Nephron progenitor cell (in vitro differentiated cells): ENCODE measurements around the gene SH3YL1.

Experiments
- DNase-seq: peaks from one replicate; pipeline ENCODE4 v3.0.0; 2021
- H3K27ac Mint-ChIP-seq: 2 replicates; pipeline ENCODE4 v1.8.0; 2021; ENCODE audit warnings: mild to moderate bottlenecking, moderate library complexity, mixed read lengths
- H3K27me3 Mint-ChIP-seq: 2 replicates; pipeline ENCODE4 v1.8.0; 2021; ENCODE audit warnings: mild to moderate bottlenecking, low read depth, mixed read lengths; ENCODE audit not compliant: poor library complexity
- H3K36me3 Mint-ChIP-seq: 2 replicates; pipeline ENCODE4 v1.8.0; 2021; ENCODE audit warnings: low read depth, mixed read lengths
- H3K4me1 Mint-ChIP-seq: 2 replicates; pipeline ENCODE4 v1.8.0; 2021; ENCODE audit warnings: mixed read lengths
- H3K4me3 Mint-ChIP-seq: 2 replicates; pipeline ENCODE4 v1.8.0; 2021; ENCODE audit warnings: mild to moderate bottlenecking, moderate library complexity, mixed read lengths
- H3K9me3 Mint-ChIP-seq: 2 replicates; pipeline ENCODE4 v1.8.0; 2021; ENCODE audit warnings: mild to moderate bottlenecking, moderate library complexity, mixed read lengths
- CTCF ChIP-seq: fragments of 200-600 bp; sonication (generic); IDR thresholded peaks from 2 replicates; pipeline ENCODE4 v1.5.0; 2021; ENCODE audit warnings: antibody characterized with exemption

The SH3YL1 gene

DNA sequence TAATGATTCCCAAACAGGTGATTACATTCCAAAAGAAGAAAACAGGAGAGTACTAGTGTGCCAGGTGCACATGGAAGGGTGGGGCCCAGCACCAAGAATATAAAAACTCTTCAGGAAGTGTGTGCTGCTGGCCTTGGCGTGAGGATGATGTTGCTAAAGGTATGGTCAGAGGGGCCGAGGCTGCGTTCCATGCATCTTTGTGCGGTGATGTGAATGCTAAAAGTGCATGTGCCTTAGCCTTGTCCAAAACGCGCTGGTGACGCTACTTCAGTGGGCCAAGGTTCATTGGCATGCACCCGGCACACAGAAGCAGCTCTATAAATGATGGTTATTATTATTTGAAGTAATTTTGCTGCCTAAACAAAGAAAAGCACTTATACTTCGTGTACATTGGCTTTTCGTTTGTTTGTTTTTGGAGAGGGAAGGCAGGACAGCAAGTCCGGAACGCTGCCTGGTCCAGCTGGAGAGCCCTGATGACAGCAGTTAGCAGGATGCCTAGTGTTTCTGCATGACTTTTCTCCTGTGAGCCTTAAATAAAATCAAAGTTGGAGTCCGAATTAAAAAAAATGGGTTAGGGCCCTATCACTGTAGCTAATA is 21.2 kb upstream of the SH3YL1 start:
- Mint-ChIP-seq H3K9me3 (no peaks in the 10 kb centered on the region), H3K36me3 (peaks cover 12% of the 10 kb centered on the region), H3K27me3 (peaks cover 53% of the 10 kb centered on the region), H3K27ac (no peak overlapping the region), H3K4me3 (no peak overlapping the region), H3K4me1 (peaks cover 11% of the 10 kb centered on the region)
- TF ChIP-seq CTCF: no peak
- no peak for DNase-seq

GRCh38 chr2:283996-284794 is 20.4 kb upstream of the SH3YL1 start:
- Mint-ChIP-seq H3K9me3 (no peaks in the 10 kb centered on the region), H3K4me3 (no peak overlapping the region), H3K4me1 (peaks cover 11% of the 10 kb centered on the region), H3K27ac (no peak overlapping the region), H3K27me3 (peaks cover 45% of the 10 kb centered on the region), H3K36me3 (peaks cover 18% of the 10 kb centered on the region)
- no peak for TF ChIP-seq CTCF
- DNase-seq: no peak

GRCh38 chr2:282371-283263 is 18.8 kb upstream of the SH3YL1 start:
- peaks cover 37% of the 10 kb centered on the region for H3K27me3 Mint-ChIP-seq
- no peaks in the 10 kb centered on the region for H3K9me3 Mint-ChIP-seq
- TF ChIP-seq CTCF: no peak
- peaks cover 11% of the 10 kb centered on the region for H3K4me1 Mint-ChIP-seq
- no peak overlapping the region for H3K4me3 Mint-ChIP-seq
- peaks cover 29% of the 10 kb centered on the region for H3K36me3 Mint-ChIP-seq
- no peak overlapping the region for H3K27ac Mint-ChIP-seq
- DNase-seq: no peak

DNA sequence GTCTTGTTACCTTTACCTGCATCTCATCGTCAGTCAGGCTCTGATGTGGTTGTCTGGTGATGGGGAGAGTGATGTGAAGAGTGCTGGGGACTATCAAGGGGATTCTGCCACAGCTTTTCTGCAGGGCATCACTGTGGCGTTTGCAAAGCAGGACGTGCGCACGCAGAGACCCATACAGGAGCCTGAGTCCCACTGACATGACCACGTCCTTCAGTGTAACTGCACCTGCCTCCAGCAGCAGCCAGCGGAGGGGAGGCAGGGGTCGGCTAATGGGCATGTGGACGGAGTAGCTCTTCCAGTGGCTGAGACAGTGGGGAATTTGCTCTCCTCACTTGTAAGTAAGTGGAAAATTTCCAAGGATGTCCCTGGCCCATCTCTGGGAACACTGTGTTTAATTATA is 17.5 kb upstream of the SH3YL1 start:
- H3K36me3 Mint-ChIP-seq: peaks cover 40% of the 10 kb centered on the region
- H3K4me1 Mint-ChIP-seq: peaks cover 7% of the 10 kb centered on the region
- no peak overlapping the region for H3K4me3 Mint-ChIP-seq
- H3K27ac Mint-ChIP-seq: no peak overlapping the region
- peaks cover 27% of the 10 kb centered on the region for H3K27me3 Mint-ChIP-seq
- no peak for DNase-seq
- no peak for TF ChIP-seq CTCF
- H3K9me3 Mint-ChIP-seq: no peaks in the 10 kb centered on the region

- peaks cover 20% of the 10 kb centered on the region for H3K27me3 Mint-ChIP-seq
- peaks cover 44% of the 10 kb centered on the region for H3K36me3 Mint-ChIP-seq
- H3K4me3 Mint-ChIP-seq: no peak overlapping the region
- DNase-seq: no peak
- TF ChIP-seq CTCF: no peak
- no peak overlapping the region for H3K27ac Mint-ChIP-seq
- H3K9me3 Mint-ChIP-seq: no peaks in the 10 kb centered on the region
- H3K4me1 Mint-ChIP-seq: peaks cover under 1% of the 10 kb centered on the region
These were observed 16.8 kb upstream of the SH3YL1 start for GRCh38 chr2:280650-281110.
